NCI-H1930 (cell line): ENCODE data around the gene PIN1.
A peak's percentile ranks its signal among the peaks of the same experiment; 100 is the strongest.
"Not testable (repeated sequence)": the region's sequence is repeated elsewhere in the genome, so short reads cannot be mapped to it uniquely, and the experiment has no call there.

ENCODE experiments used
- DNase-seq, 2 experiments: peaks; one replicate each; lab custom pipeline; 2025; lab: John Stamatoyannopoulos, UW

Gene PIN1

DNA sequence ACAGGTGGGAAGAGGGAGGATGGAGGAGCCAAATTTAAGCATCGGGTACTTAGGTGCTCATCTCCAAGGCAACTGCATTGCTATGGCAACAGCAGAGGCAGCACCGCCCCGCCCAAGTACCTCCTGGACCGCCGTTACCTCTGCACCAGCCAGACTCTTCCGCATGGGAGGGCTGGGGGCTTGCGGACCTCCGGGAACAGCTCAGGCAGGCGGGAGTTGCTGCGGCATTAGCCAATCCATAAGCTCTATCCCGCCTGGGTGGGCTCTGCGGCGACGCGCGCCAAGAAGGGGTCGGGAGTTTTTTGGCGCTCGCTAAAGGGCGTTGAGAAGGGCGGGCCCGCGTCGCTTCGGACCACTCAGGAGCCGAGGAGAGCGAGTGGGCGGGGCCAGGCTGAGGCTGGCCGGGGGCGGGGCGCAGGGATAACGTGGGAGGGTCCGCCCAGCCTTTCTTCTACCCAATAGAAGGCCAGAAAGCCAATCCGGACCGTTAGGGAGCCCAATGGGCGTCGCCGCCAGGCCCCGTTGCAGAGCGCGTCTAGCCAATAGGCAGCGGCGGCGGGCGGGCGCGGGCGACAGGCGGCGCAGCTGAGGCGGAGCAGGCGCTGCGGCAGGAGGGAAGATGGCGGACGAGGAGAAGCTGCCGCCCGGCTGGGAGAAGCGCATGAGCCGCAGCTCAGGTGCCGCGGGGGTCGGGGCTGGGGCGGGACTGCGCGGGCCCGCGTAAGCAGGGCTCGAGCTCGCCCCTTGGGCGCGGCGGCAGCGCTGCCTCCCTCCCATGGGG lies at the start of gene PIN1:
Gene PIN1, plus strand, starts transcription at position 593 of the 781 bp plus-strand sequence. Its CDS starts 27 bp downstream, at position 620.
- peak; percentile 94 to 95 for DNase-seq

DNA sequence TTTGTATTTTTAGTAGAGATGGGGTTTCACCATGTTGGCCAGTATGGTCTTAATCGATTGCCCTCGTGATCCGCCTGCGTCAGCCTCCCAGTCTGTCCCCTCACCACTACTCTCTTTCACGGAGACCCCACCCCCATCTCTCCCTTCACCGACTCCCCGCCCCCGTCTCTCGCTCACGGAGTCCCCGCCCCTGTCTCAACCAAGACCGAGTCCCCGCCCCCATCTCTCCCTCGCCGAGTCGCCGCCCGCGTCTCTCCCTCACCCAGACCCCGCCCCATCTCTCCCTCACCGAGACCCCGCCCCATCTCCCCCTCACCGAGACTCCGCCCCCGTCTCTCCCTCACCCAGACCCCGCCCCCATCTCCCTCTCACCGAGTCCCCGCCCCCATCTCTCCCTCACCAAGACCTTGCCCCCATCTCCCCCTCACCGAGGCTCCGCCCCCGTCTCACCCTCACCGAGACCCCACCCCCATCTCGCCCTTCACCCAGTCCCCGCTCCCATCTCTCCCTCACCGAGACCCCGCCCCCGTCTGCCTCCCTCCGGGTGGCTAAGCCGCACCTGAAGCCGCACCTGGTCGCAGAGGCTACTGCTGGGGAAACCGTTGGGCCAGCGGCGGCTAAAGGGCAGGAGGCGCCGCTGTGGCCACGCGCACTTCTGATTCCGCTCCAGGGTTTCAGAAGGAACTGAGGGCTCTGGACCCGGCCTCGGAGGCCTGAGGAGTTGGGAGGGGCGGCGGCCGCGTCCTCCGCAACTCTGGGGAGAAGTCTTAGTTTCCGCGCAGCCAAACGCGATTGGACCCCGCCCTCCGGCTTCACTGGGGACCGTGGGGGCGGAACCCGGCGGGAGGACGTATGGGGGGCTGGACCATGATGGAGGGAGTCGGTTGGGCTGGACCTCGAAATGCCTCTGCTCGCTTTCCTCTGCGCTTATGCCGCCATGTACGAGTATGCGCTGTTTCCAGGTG lies 49.5 kb upstream of the PIN1 start:
- peak; percentile 97 for DNase-seq

DNA sequence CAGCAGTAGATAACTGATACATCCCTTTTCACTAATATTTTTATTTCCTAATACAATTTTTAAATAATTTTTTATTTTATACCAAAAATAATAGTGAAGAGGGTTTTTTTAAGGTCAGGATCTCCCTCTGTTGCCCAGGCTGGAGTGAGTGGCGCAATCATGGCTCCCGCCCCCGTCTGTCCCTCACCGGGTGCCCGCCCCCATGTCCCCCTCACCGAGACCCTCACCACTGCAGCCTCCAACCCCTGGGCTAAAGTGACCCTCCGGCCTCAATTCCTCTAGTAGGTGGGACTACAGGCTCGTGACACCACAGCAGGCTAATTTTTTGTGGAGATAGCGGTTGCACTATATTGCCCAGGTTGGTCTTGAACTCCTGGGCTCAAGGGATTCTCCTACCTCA lies 48.8 kb upstream of the PIN1 start:
- DNase-seq: no peak

DNA sequence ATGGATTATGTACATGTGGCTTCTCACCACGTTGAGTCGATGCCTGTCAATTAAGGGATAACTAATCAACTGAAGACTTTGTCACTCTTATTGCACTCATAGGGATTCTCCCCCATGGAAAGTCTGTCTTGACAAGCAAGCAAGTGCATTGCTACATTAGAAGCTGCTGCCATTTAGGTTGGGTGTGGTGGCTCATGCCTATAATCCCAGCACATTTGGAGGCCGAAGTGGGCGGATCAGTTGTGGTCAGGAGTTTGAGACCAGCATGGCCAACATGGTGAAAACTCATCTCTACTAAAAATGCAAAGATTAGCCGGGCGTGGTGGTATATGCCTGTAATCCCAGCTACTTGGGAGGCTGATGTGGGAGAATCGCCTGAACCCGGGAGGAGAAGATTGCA lies 48.3 kb upstream of the PIN1 start:
- no peak for DNase-seq

DNA sequence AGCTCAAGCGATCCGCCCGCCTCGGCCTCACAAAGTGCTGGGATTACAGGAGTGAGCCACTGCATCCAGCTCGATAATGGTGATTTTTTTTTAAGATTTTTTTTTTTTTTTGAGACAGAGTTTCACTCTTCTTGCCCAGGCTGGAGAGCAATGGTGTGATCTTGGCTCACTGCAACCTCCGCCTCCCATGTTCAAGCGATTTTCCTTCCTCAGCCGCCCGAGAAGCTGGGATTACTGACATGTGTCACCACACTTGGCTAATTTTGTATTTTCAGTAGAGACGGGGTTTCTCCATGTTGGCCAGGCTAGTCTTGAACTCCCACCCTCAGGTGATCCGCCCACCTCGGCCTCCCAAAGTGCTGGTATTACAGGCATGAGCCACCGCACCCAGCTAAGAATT lies 46.5 kb upstream of the PIN1 start:
- DNase-seq: not testable (repeated sequence)

DNA sequence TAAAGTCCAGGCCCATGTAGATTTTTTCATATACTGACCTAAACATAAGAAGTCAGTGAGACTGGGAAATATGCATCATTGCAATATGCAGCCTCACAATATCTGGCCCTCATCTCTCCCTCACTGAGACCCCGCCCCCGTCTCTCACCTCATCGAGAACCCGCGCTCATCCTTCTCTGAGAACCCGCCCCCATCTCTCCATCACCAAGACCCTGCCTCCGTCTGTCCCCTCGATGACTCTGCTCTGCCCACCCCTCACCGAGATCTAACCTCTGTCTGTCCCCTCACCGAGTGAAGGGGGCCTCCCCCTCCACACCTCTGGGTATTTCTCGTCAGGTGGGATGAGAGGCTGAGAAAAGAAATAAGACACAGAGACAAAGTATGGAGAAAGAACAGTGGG lies 46.1 kb upstream of the PIN1 start:
- no peak for DNase-seq

DNA sequence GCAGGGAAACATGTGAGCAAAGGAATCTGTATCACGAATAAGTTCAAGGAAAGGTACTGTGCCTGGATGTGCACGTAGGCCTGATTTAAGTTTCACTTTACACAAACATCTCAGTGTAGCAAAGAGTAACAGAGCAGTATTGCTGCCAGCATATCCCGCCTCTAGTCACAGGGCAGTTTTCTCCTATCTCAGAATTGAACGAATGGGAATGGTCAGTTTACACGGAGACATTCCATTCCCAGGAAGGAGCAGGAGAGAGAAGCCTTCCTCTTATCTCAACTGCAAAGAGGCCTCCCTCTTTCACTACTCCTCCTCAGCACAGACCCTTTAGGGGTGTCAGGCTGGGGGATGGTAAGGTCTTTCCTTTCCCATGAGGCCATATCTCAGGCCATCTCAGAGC lies 45.5 kb upstream of the PIN1 start:
- DNase-seq: not testable (repeated sequence)

DNA sequence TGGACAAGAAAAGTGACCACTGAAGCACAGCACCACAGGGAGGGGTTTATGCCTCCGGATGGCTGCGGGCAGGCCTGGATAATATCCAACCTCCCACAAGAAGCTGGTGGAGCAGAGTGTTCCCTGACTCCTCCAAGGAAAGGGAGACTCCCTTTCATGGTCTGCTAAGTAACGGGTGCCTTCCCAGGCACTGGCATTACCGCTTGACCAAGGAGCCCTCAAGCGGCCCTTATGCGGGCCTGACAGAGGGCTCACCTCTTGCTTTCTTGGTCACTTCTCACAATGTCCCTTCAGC lies 44.1 kb upstream of the PIN1 start:
- DNase-seq: not testable (repeated sequence)

DNA sequence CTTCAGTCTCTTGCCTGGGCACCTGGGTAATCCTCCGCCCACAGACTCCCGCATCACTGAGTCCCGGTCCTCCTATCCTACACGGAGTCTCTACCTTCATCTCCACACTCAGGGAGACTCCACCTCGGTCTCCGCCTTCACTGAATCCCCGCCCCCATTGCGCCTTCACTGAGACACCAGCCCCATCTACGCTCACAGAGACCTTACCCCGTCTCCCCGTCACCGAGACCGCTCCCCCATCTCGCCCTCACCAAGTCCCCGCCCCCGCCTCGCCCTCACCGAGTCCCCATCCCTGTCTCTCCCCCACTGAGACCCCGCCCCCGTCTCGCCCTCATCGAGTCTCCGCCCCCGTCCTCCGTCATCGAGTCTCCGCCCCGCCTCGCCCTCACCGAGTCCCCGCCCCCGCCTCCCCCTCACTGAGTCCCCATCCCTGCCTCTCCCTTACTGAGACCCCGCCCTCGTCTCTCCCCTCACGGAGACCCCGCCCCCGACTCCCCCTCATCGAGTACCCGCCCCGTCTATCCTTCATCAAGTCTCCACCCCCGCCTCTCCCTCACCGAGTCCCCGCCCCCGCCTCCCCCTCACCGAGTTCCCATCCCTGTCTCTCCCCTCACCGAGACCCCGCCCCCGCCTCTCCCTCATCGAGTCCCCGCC lies 43.4 kb upstream of the PIN1 start:
- peak; percentile 80 to 85 for DNase-seq

DNA sequence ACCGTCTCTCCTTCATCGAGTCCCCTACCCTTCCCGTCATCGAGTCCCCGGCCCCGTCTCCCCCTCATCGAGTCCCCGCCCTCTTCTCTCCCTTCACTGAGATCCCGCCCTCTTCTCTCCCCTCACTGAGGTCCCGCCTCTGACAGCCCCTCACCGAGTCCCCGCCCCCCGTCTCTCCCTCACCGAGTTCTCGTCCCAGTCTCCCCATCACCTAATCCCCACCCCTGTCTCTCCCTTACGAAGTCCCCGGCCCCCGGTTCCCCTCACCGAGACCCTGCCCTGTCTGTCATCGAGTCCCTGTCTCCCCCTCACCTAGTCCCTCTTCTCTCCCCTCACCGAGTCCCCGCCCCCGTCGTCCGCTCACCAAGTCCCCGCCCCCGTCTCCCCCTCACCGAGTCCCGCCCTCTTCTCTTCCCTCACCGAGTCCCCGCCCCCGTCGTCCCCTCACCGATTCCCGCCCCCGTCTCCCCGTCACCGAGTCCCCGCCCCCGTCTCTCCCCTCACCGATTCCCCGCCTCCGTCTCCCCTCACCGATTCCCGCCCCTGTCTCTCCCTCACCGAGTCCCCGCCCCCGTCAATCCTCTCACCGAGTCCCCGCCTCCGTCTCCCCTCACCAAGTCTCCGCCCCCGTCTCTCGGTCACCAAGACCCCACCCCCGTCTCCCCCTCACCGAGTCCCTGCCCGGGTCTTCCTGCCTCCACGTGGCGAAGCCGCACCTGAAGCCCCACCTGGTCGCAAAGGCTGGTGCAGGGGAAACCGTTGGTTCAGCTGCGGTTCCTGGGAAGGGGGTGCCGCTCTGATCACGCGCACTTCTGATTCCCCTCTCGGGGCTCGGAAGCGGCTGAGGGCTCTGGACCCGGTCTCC lies 42.7 kb upstream of the PIN1 start:
- peak; percentile 81 to 94 for DNase-seq

DNA sequence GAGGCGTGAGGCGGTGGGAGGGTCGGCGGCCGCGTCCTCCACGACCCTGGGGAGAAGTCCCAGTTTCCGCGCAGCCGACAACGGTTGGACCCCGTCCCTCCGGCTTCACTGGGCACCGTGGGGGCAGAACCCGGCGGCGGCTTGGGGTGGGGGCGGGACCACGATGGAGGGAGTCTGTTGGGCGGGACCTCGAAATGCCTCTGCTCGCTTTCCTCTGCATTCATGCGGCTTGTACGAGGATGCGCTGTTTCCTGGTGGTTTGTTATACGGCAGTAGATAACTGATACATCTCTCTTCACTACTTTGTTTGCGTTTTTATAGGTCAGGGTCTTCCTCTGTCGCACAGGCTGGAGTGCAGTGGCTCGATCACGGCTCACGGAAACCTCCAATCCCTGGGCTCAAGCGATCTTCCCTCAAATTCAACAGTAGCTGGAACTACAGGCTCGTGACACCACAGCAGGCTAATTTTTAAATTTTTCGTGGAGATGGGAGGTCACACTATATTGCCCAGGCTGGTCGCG lies 42.0 kb upstream of the PIN1 start:
- no peak for DNase-seq

DNA sequence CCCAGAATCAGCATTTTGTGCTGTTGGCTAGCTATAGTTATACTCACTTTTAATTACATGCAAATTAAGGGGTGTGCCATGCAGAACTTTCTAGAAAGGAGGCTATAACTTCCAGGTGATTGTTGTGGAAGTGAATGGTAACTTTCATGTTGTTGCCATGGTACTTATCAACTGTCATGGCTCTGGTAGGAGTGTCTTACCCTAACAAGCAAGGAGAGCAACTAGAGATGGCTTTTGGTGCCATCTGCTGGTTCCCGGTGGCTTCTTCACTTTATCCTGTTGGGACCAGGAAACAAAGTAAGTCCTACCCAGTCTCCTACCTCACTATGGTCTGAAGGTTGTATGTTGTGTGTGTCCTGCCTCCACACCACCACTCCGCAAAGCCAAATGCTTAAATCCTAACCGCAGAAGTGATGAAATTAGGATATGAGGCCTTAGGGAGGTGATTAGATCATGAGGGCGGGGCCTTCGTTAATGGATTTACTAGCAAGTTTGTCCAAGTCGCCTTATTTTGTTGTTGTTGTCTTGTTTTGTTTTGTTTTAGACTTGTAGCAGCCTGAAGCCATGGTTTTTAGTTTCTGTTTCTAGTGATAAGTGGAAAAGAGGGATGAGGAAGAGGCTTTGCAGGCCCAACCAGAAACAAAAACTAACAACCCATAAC lies 38.9 kb upstream of the PIN1 start:
- peak; percentile 44 to 64 for DNase-seq

DNA sequence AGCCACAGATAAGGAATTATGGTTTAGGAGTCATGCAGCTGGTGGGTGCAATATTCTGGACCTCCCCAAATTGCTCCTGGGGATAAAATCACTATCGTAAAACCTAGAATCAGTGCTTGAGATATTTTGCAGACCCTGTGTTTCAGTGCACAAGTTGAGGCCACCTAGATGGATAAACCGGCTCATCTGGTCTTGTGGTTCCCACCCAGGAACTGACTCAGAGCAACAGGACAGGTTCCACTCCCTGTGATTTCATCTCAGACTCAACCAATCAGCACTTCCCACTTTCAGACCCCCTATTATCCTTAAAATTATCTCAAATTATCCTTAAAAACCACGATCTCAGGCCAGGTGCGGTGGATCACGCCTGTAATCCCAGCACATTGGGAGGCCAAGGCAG lies 37.2 kb upstream of the PIN1 start:
- no peak for DNase-seq

DNA sequence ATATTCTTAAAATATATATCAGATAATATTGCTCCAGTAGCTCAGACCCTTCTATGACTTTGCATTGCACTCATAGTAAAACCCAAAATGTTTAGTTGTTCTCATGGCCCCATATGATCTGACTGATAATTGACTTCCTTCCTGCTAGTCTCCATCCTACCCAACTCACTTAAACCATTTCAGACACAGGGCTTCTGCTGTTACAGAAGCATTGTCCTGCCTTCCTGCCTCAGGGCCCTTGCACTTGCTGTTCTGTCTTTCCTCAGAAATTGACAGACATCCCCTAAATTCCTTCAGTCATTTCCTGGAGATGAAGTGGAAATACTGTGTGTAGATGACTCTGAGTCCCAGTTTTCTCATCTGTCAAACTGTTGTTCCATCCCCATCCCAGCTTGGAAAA lies 36.0 kb upstream of the PIN1 start:
- DNase-seq: no peak

DNA sequence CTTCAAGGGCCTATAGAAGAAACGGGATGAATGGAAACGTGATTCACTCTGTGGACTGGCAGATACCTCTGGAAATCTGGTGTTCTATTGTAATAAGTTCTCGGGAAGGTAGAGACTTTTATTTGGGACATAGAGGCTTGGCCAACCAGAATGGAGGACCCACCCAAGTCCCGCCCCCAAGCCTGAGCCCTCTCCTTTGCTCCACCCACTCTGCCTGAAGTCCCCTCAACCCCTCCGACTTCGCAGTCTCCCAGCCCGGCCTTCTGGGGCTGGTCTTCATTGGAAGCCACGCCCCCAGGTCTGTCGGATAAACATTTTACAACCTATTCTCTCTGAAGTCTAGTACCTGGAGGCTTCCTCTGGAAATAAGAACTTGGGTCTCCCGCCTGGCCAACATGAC lies 33.1 kb upstream of the PIN1 start:
- DNase-seq: no peak

DNA sequence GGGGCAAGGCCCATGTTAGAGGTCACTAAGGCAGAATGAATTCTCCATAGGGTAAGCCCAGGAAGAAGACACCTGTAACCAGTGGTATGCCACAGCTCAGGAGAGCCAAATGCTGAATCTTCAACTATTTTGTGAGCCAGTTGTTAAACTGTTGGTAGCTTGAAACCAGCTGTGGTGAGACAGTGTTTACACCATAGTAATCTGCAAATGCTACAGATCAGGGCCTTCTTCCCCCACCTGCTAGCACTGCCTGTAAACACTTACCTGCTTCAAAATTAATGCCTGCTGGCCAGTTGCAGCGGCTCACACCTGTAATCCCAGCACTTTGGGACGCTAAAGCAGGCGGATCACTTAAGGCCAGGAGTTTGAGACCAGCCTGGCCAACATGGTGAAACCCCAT lies 28.3 kb upstream of the PIN1 start:
- no peak for DNase-seq

DNA sequence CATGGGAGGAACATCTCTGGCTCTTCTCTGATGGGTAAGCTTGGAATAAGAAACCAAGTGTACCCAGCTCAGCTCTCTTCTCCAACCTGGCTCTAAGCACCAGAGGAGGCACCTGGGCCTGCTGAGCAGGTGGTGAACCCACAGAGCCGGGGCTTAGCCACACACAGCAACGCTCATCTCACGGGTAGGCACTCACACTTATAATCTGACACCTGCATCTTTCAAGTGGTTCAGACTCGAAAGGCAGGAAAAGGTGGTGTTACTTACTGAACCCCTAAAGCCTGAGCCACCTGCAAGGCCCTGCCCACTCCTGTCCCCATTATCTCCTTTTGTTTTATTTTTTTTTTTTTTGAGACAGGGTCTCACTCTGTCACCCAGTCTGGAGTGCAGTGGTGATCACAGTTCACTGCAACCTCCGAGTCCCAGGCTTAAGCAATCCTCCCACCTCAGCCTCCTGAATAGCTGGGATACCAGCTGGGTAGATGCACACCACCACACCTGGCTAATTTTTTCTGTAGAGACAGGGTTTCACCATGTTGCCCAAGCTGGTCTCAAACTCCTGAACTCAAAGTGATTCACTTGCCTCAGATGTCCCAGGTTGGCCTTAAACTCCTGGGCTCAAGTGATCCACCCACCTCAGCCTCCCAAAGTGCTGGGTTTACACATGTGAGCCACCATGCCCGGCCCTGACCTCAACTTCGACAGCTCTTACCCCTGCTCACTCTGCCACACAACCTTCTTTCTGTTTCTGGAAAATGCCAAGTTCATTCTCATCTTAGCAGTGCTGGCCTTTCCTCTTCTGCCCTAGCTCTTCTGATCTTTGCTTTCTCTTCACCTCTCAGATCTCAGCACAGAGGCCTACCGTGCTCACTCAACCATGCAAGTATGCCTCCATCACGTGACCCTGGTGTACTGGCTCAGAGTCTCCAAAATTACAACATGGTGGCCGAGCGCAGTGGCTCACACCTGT lies 26.0 kb upstream of the PIN1 start:
- no peak for DNase-seq

DNA sequence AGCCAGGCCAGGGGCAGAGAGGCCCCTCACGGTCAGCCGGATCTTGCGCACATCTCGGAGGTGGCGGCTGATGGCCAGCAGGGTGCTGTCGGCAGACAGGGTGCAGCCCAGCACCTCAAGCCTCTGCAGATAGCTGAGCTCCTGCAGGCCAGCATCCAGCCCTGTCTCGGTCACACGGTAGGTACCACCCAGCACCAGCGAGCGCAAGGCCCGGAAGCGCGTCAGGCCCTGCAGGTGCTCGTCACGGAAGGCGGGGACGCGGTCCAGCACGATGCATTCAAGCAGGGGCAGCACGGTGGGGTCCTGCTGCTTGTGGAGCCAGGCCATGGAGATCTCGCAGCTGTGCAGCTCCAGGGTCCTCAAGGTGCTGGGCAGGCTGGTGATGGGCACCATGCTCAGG lies 24.0 kb upstream of the PIN1 start:
- no peak for DNase-seq

DNA sequence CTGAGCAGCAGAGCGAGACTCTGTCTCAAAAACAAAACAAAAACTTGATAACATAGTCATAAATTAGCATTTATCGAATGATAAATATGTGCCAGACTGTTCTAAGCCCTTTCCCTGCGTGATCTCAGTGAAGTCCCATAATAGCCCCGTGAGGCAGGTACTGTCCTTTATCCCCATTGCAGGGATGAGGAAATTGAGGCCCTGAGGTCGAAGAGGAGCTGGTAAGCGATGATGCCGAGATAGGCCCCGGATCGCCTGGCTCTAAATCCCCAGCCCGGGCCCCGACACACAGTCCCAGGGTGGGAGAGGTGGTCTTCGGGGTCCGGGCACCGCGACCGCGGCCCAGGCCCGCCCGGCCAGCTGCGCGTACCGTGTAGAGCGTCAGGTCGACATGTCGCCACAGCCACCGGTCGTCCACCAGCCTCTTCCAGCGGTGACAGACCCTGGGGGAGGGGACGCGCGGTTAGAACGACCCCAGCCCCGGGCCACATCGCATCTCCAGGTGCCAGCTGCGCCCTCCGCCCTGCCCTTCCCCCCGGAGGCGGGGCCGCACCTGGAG lies 16.9 kb upstream of the PIN1 start:
- no peak for DNase-seq
